HL-60 (cell line): ENCODE data around the gene DIAPH3.

ENCODE experiments used
- DNase-seq, 2 experiments: peaks; one replicate each; pipeline ENCODE4 v3.0.0-alpha.2; 2010 to 2020; ENCODE audit warnings: low read depth in 1 of 2, low spot score in 1 of 2
- H3K27ac ChIP-seq: fragments of 250-450 bp; sonication (Bioruptor Pico); replicated peaks from 2 replicates; pipeline ENCODE4 v1.5.1; 2020; ENCODE audit warnings: mild to moderate bottlenecking, moderate library complexity
- H3K27me3 ChIP-seq: fragments of 250-450 bp; sonication (Bioruptor Pico); 2 replicates; pipeline ENCODE4 v1.5.1; 2021; ENCODE audit warnings: mild to moderate bottlenecking, moderate library complexity; ENCODE audit not compliant: insufficient read depth, poor library complexity, severe bottlenecking
- H3K4me3 ChIP-seq: replicated peaks from 2 replicates; pipeline ENCODE4 v1.5.1; 2011; ENCODE audit warnings: mild to moderate bottlenecking, control low read depth, low read length; ENCODE audit not compliant: insufficient read depth
- GABPA ChIP-seq: IDR thresholded peaks from 2 replicates; pipeline ENCODE4 v1.6.1; 2012; ENCODE audit warnings: low read depth
- POLR2AphosphoS5 ChIP-seq: IDR thresholded peaks from 2 replicates; pipeline ENCODE4 v1.6.1; 2012; ENCODE audit warnings: low read depth
- SPI1 ChIP-seq: IDR thresholded peaks from 2 replicates; pipeline ENCODE4 v1.6.1; 2012; ENCODE audit warnings: low read depth, mild to moderate bottlenecking, borderline replicate concordance
- TF ChIP-seq, protein P1 (sequence below): IDR thresholded peaks from 2 replicates; pipeline ENCODE4 v1.6.1; 2012; ENCODE audit warnings: low read depth; ENCODE audit not compliant: insufficient replicate concordance
- TF ChIP-seq, protein P2 (sequence below): IDR thresholded peaks from one replicate; pipeline ENCODE4 v1.5.1; 2011; ENCODE audit warnings: low read length, control low read depth, inconsistent platforms; ENCODE audit not compliant: insufficient read depth

The DIAPH3 gene

GRCh38 chr13:59710416-59710815 is 453.3 kb downstream of the DIAPH3 start:
- H3K27me3 ChIP-seq, result no peaks in the 10 kb centered on the region
- no peak for DNase-seq

GRCh38 chr13:59706101-59706976 is 457.4 kb downstream of the DIAPH3 start:
- Histone ChIP-seq H3K4me3 (no peak overlapping the region), H3K27ac (no peak overlapping the region), H3K27me3 (no peaks in the 10 kb centered on the region)
- DNase-seq, result no peak
- TF ChIP-seq GABPA (no peak), POLR2AphosphoS5 (no peak), SPI1 (no peak)
- TF ChIP-seq, protein P1, sequence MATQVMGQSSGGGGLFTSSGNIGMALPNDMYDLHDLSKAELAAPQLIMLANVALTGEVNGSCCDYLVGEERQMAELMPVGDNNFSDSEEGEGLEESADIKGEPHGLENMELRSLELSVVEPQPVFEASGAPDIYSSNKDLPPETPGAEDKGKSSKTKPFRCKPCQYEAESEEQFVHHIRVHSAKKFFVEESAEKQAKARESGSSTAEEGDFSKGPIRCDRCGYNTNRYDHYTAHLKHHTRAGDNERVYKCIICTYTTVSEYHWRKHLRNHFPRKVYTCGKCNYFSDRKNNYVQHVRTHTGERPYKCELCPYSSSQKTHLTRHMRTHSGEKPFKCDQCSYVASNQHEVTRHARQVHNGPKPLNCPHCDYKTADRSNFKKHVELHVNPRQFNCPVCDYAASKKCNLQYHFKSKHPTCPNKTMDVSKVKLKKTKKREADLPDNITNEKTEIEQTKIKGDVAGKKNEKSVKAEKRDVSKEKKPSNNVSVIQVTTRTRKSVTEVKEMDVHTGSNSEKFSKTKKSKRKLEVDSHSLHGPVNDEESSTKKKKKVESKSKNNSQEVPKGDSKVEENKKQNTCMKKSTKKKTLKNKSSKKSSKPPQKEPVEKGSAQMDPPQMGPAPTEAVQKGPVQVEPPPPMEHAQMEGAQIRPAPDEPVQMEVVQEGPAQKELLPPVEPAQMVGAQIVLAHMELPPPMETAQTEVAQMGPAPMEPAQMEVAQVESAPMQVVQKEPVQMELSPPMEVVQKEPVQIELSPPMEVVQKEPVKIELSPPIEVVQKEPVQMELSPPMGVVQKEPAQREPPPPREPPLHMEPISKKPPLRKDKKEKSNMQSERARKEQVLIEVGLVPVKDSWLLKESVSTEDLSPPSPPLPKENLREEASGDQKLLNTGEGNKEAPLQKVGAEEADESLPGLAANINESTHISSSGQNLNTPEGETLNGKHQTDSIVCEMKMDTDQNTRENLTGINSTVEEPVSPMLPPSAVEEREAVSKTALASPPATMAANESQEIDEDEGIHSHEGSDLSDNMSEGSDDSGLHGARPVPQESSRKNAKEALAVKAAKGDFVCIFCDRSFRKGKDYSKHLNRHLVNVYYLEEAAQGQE, result no peak
- TF ChIP-seq, protein P2, sequence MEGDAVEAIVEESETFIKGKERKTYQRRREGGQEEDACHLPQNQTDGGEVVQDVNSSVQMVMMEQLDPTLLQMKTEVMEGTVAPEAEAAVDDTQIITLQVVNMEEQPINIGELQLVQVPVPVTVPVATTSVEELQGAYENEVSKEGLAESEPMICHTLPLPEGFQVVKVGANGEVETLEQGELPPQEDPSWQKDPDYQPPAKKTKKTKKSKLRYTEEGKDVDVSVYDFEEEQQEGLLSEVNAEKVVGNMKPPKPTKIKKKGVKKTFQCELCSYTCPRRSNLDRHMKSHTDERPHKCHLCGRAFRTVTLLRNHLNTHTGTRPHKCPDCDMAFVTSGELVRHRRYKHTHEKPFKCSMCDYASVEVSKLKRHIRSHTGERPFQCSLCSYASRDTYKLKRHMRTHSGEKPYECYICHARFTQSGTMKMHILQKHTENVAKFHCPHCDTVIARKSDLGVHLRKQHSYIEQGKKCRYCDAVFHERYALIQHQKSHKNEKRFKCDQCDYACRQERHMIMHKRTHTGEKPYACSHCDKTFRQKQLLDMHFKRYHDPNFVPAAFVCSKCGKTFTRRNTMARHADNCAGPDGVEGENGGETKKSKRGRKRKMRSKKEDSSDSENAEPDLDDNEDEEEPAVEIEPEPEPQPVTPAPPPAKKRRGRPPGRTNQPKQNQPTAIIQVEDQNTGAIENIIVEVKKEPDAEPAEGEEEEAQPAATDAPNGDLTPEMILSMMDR, result no peak

More at GRCh38 chr13:59710416-59710815, 453.3 kb downstream of the DIAPH3 start:
- TF ChIP-seq GABPA (no peak), POLR2AphosphoS5 (no peak), SPI1 (no peak)
- TF ChIP-seq, protein P1, result no peak
- TF ChIP-seq, protein P2, result no peak
- Histone ChIP-seq H3K27ac (no peak overlapping the region), H3K4me3 (no peak overlapping the region)

GRCh38 chr13:59702269-59702668 is 461.5 kb downstream of the DIAPH3 start:
- no peaks in the 10 kb centered on the region for H3K27me3 ChIP-seq
- TF ChIP-seq, protein P2, result no peak
- TF ChIP-seq SPI1 (no peak), POLR2AphosphoS5 (no peak), GABPA (no peak)
- TF ChIP-seq, protein P1, result no peak
- no peak overlapping the region for H3K4me3 ChIP-seq
- DNase-seq, result no peak
- H3K27ac ChIP-seq, result no peak overlapping the region
